Mesendoderm (in vitro differentiated cells): ENCODE results near the gene KPNA2.
"Not testable (repeated sequence)": the region's sequence is repeated elsewhere in the genome, so short reads cannot be mapped to it uniquely, and the experiment has no call there.

Experiments
- DNase-seq: peaks from one replicate; pipeline ENCODE4 v3.0.0; 2013
- H2AK5ac ChIP-seq: 2 replicates; pipeline ENCODE4 v1.6.1; 2013; ENCODE audit warnings: low read length, inconsistent platforms
- H2BK120ac ChIP-seq: 2 replicates; pipeline ENCODE4 v1.6.1; 2013; ENCODE audit warnings: low read depth, mild to moderate bottlenecking, low read length, moderate library complexity, mixed read lengths
- H2BK15ac ChIP-seq: replicated peaks from 2 replicates; pipeline ENCODE4 v1.6.1; 2013; ENCODE audit warnings: low read depth, mild to moderate bottlenecking, moderate library complexity
- H2BK5ac ChIP-seq: 2 replicates; pipeline ENCODE4 v1.6.1; 2013; ENCODE audit warnings: low read length, inconsistent platforms
- H3K18ac ChIP-seq: 2 replicates; pipeline ENCODE4 v1.6.1; 2013; ENCODE audit warnings: mild to moderate bottlenecking, low read length, mixed read lengths
- H3K23ac ChIP-seq: one replicate; pipeline ENCODE4 v1.6.1; 2013; ENCODE audit warnings: low read length
- H3K27ac ChIP-seq: 2 replicates; pipeline ENCODE4 v1.5.1; 2013; ENCODE audit warnings: low read depth, mild to moderate bottlenecking, inconsistent platforms, low read length, moderate library complexity
- H3K27me3 ChIP-seq: 2 replicates; pipeline ENCODE4 v1.6.1; 2013; ENCODE audit warnings: low read length, control low read depth, mild to moderate bottlenecking, inconsistent platforms; ENCODE audit not compliant: insufficient read depth, poor library complexity
- H3K36me3 ChIP-seq: 2 replicates; pipeline ENCODE4 v1.6.1; 2013; ENCODE audit warnings: low read length, inconsistent platforms; ENCODE audit not compliant: control insufficient read depth, insufficient read depth
- H3K4ac ChIP-seq: one replicate; pipeline ENCODE4 v1.6.1; 2013; ENCODE audit warnings: low read depth, mild to moderate bottlenecking, low read length, moderate library complexity
- H3K4me1 ChIP-seq: 2 replicates; pipeline ENCODE4 v1.6.1; 2013; ENCODE audit warnings: low read depth, low read length, inconsistent platforms; ENCODE audit not compliant: control insufficient read depth
- H3K4me2 ChIP-seq: 2 replicates; pipeline ENCODE4 v1.6.1; 2013; ENCODE audit warnings: low read length
- H3K4me3 ChIP-seq: 2 replicates; pipeline ENCODE4 v1.5.1; 2013; ENCODE audit warnings: mild to moderate bottlenecking, low read length
- H3K56ac ChIP-seq: one replicate; pipeline ENCODE4 v1.6.1; 2013; ENCODE audit warnings: low read length
- H3K79me1 ChIP-seq: 2 replicates; pipeline ENCODE4 v1.6.1; 2013; ENCODE audit warnings: low read length, inconsistent platforms
- H3K79me2 ChIP-seq: 2 replicates; pipeline ENCODE4 v1.6.1; 2013; ENCODE audit warnings: mild to moderate bottlenecking, low read length; ENCODE audit not compliant: control insufficient read depth, insufficient read depth
- H3K9ac ChIP-seq: 2 replicates; pipeline ENCODE4 v1.6.1; 2013; ENCODE audit warnings: low read length, inconsistent platforms
- H4K5ac ChIP-seq: one replicate; pipeline ENCODE4 v1.6.1; 2013; ENCODE audit warnings: low read length
- H4K8ac ChIP-seq: one replicate; pipeline ENCODE4 v1.6.1; 2013; ENCODE audit warnings: low read depth, mild to moderate bottlenecking, control low read depth, low read length, moderate library complexity
- WGBS: extraction: QIAGEN DNeasy Blood & Tissue Kit; methylation state at CpG from one replicate; pipeline ENCODE4 v1.1.7; 2013; ENCODE audit warnings: low lambda C conversion rate, missing lambda C conversion rate; ENCODE audit not compliant: insufficient coverage; ENCODE audit errors: extremely low coverage; 5-methylcytosine and 5-hydroxymethylcytosine counted together

The KPNA2 gene

DNA sequence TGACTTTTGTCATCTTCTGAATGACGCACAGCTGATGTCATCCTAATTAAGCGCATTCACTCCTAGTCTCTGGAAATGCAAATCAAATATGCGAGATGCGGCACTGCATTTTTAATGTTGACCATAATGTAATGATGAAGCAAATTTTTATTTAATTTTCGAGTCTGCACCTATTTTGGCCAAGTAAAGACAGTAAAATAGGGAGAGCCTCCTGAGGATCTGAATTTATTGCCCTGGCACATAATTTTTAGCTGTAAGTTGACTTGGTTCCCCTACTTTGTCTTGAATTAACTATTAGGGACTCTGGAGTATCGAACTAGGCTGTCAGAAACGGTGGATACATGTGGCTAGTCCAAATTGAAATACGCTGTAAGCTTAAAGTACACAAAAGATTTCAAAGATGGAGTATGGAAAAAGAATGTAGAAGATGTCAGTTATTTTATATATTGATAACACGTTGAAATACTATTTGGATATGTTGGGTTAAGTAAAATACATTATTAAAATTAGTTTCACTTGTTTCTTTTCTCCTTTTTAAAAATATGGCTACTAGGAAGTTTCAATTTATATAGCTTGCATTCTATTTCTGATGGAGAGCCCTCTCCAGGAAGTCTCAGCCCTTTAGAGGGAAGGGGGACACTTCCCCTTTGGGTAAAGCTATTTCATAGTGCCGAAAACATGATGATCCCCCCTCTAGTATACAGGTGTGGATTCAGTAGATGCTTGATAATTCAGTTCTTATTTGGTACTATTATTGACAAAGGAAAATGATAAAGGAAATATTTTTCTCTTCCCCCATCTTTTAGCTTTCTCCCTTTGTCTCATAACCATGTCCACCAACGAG, 991 bp downstream of the KPNA2 start:
- Histone ChIP-seq H3K23ac (peak overlapping the region; percentile 98), H3K27ac (peak overlapping the region; percentile 77), H3K56ac (peak overlapping the region; percentile 99), H2AK5ac (no peak overlapping the region), H2BK5ac (no peak overlapping the region), H4K8ac (no peak overlapping the region), H3K27me3 (no peaks in the 10 kb centered on the region), H3K4me2 (peak overlapping the region; percentile 91), H3K9ac (peak overlapping the region; percentile 100), H2BK15ac (no peak overlapping the region), H3K18ac (no peak overlapping the region), H4K5ac (no peak overlapping the region), H3K79me1 (peaks cover 3% of the 10 kb centered on the region), H2BK120ac (no peak overlapping the region), H3K4me3 (peak overlapping the region; percentile 99), H3K79me2 (peaks cover 30% of the 10 kb centered on the region), H3K4ac (no peak overlapping the region), H3K36me3 (peaks cover 10% of the 10 kb centered on the region), H3K4me1 (no peaks in the 10 kb centered on the region)
- DNase-seq = no peak
- no CpG with 5 or more reads among the region's 11 CpGs for WGBS

DNA sequence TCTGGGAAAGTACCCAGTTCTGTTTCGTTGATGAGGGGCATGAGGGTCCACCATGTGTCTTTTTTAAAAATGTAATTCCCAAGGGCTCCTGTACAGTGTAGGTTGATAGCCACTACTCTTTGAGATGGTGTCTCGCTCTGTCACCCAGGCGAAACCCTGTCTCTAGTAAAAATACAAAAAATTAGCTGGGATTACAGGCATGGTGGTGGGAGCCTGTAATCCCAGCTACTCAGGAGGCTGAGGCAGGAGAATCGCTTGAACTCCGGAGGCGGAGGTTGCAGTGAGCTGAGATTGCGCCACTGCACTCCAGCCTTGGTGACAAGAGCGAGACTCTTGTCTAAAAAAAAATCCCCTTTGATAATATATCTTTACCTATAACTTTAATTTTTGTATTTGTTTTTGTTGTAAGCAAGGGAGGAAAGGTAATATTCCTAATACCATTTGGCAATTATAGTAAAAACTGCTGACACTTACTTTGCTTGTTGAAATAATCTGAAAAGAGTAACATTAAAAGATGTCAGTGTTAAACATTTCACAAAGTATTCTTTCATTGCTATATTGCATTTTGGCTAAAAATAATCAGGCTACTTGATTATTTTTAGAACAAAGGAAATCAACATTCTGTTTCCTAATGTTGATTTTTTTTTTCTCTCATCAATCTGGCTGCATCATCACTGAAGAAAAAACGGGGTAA, 11.8 kb downstream of the KPNA2 start:
- no peak overlapping the region for H2BK15ac ChIP-seq
- no peaks in the 10 kb centered on the region for H3K79me1 ChIP-seq
- H3K9ac ChIP-seq = no peak overlapping the region
- H3K4ac ChIP-seq = no peak overlapping the region
- WGBS = no CpG with 5 or more reads among the region's 9 CpGs
- no peaks in the 10 kb centered on the region for H3K4me1 ChIP-seq
- no peak overlapping the region for H2BK120ac ChIP-seq
- no peaks in the 10 kb centered on the region for H3K79me2 ChIP-seq
- no peak overlapping the region for H4K8ac ChIP-seq
- no peak for DNase-seq
- no peak overlapping the region for H3K27ac ChIP-seq
- no peak overlapping the region for H3K18ac ChIP-seq
- H3K56ac ChIP-seq = no peak overlapping the region
- H3K4me3 ChIP-seq = no peak overlapping the region
- H3K23ac ChIP-seq = no peak overlapping the region
- H4K5ac ChIP-seq = no peak overlapping the region
- H3K27me3 ChIP-seq = no peaks in the 10 kb centered on the region
- peaks cover 3% of the 10 kb centered on the region for H3K36me3 ChIP-seq
- no peak overlapping the region for H2AK5ac ChIP-seq
- no peak overlapping the region for H3K4me2 ChIP-seq
- H2BK5ac ChIP-seq = no peak overlapping the region

DNA sequence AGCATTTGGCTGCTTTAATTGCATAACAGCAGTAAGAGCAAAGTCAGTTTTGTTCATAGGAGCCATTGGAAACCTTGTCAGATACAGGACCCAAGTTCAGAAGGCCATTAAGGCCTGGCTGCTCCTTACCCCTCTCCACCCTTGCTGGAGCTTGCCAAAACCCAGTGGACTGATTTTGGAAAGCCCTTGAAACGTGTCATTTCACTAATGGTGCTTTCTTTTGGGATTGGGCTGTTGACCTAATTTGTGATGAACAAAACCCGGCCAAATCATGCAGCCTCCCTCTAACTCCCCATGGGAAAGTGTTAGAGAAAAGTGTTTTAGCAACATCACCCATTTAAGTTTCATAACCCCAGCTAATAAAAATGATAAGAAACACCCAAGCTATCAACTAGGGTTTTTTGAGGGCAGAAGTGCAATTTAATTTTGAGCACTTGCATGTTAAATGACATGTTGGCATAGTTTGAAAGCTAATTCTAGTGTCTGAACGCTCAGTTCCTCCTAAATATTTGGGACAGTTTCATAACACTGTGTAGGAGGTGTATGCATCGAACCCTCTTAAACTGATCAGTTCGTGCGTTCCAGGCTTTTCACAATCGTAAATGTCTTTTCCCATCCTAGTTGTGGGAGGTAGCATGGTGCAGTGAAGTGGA, 12.5 kb downstream of the KPNA2 start:
- H3K4me1 ChIP-seq, H3K79me2 ChIP-seq, H3K23ac ChIP-seq, H2BK15ac ChIP-seq, H3K9ac ChIP-seq, H3K27ac ChIP-seq, H2AK5ac ChIP-seq, H4K5ac ChIP-seq, H3K79me1 ChIP-seq, H3K36me3 ChIP-seq, H2BK120ac ChIP-seq, H3K56ac ChIP-seq, H3K18ac ChIP-seq, H3K4ac ChIP-seq, H3K4me3 ChIP-seq, DNase-seq, H3K27me3 ChIP-seq, H4K8ac ChIP-seq, H3K4me2 ChIP-seq, H2BK5ac ChIP-seq: not testable (repeated sequence)
- WGBS = no CpG with 5 or more reads among the region's 7 CpGs

- Histone ChIP-seq H3K4me2 (no peak overlapping the region), H3K27me3 (no peaks in the 10 kb centered on the region), H4K5ac (no peak overlapping the region), H3K79me1 (no peaks in the 10 kb centered on the region), H3K4ac (no peak overlapping the region), H3K56ac (no peak overlapping the region), H3K9ac (no peak overlapping the region), H3K4me3 (no peak overlapping the region), H3K36me3 (peaks cover 2% of the 10 kb centered on the region), H3K4me1 (no peaks in the 10 kb centered on the region), H2BK5ac (no peak overlapping the region), H2BK15ac (no peak overlapping the region), H3K18ac (no peak overlapping the region), H2BK120ac (no peak overlapping the region), H3K79me2 (no peaks in the 10 kb centered on the region), H4K8ac (no peak overlapping the region), H2AK5ac (no peak overlapping the region), H3K27ac (no peak overlapping the region), H3K23ac (no peak overlapping the region)
- DNase-seq = peak; percentile 71
- WGBS = no CpG with 5 or more reads among the region's 2 CpGs
Measured at GRCh38 chr17:68048996-68049395, 13.5 kb downstream of the KPNA2 start.

DNA sequence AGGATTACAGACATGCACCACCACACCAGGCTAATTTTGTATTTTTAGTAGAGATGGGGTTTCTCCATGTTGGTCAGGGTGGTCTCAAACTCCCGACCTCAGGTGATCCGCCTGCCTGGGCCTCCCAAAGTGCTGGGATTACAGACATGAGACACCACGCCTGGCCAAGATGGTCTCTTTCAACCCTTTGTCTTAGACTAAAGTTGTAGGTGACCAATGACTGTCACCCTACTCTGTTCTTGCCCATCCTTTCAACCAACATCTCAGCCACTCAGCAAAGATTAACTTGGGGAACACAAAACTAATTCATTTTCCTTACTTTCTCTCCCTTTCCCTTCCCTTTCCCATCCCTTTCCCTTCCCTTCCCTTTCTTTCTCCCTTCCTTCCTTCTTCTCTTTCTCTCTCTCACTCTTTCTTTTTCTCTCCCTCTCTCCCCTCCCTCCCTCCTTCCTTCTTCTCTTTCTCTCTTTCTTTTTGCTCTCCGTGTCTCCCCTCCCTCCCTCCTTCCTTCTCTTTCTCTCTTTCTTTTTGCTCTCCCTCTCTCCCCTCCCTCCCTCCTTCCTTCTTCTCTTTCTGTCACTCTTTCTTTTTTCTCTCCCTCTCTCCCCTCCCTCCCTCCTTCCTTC, 14.4 kb downstream of the KPNA2 start:
- not testable (repeated sequence) for H2BK15ac ChIP-seq, H2AK5ac ChIP-seq, DNase-seq, H4K5ac ChIP-seq, H3K4me2 ChIP-seq, H3K4ac ChIP-seq, H3K23ac ChIP-seq, H3K9ac ChIP-seq, H3K79me1 ChIP-seq, H3K79me2 ChIP-seq, H2BK120ac ChIP-seq, H3K4me3 ChIP-seq, H3K56ac ChIP-seq, H2BK5ac ChIP-seq, H3K27ac ChIP-seq, H4K8ac ChIP-seq, H3K4me1 ChIP-seq, H3K18ac ChIP-seq, H3K36me3 ChIP-seq, H3K27me3 ChIP-seq
- no CpG with 5 or more reads among the region's 4 CpGs for WGBS
